GM19455 (cell line): ENCODE results near the gene SFI1.
"Not testable (repeated sequence)": the region's sequence is repeated elsewhere in the genome, so short reads cannot be mapped to it uniquely, and the experiment has no call there.

Source experiments
- ATAC-seq: cut with Tn5 transposase; IDR thresholded peaks from one replicate; pipeline ENCODE4 v1.9.1; 2021; ENCODE audit not compliant: unreplicated experiment

Gene SFI1

DNA sequence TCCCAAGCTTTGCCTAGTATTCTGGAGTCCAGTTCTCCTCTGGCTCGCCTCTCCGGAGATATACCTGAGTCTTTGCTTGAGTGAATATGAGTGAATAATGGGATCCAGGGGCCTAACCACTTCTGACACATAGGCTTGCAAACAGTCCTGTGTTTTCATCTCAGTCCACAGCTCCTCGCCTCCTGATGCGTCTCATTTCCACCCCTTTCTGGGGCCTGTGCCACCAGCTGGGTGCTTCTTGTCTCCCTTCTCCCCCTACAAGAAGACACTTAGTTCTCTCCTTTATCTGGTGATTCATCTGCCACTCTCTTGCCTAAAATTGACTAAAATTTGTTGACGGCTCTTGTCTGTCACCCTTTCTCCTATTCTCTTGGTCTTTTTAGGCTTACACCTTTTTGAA is 44.6 kb downstream of the SFI1 start:
- no peak for ATAC-seq

DNA sequence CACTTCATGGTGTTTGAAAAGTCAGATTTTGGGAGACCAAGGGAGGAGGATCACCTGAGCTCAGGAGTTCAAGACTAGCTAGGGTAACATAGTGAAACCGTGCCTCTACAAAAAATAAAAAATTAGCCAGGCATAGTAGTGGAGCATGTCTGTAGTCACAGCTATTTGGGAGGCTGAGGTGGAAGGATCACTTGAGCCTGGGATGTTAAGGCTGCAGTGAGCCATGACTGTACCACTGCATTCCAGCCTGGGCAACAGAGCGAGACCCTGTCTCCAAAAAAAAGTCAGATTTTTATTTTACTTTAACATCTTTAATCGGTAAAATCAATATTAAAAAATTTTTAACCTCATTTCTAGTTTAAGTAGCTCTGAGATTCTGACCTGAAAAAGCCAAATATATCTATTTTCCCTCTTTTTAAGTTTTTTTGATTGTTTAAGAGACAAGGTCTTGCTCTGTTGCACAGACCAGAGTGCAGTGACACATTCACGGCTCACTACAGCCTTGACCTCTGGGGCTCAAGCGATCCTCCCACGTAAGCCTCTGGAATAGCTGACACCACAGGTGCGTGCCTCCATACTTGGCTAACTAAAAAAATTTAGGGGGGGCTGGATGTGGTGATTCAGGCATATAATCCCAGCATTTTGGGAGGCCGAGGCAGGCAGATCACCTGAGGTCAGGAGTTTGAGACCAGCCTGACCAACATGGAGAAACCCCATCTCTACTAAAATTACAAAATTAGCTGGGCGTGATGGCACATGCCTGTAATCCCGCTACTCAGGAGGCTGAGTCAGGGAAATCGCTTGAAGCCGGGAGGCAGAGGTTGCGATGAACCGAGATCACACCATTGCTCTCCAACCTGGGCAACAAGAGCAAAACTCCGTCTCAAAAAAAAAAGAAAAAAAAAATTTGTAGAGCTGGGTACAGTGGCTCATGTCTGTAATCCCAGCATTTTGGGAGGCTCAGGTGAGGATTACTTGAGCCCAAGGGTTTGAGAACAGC is 48.4 kb downstream of the SFI1 start:
- ATAC-seq = no peak

DNA sequence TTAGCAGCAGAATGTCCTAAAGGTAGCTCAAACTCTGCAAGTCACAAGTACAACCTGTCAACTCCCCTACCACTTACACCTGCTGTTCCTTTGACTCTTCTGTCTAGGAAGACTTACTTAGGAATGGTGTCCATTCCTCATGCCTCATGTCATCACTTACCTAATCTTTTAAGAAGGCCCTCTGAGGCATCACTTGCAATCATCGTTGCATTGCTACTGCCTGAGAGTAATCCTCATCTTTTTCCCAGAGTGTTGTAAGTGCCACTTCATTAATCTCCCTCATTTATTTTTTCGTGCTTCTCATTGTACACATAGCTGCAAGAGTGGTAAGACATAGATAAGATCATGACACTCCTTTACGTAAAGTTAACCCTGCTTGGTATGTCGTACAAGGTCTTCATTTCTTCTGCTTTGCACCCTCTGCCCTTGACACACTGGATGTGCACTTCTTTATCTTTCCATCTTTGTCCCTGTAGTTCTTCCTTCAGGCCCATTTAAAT is 54.6 kb downstream of the SFI1 start:
- ATAC-seq = no peak

DNA sequence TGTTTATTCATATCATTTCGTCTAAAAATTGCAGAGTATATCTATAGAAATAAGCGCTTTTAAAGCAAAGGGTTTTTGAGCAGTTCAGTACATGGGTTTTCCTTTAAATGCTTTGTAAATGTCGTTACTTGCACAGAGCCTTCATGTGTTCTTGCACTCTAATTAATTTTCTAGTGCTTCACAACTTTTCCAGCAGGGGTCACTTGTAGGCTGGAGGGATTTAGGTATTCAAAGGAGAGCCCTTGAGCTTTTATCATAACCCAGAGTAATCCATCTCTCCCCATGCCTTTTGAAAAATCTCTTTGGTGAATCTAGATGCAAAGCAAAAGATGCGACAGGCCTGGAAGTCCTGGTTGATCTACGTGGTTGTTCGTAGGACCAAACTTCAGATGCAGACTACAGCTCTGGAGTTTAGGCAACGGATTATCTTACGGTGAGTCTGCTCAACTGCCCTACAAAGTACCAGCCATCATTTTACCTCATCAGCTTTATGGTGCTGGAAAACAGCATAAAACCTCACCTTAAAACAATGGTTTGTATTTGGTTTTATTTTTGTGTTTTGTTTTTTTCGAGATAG is 60.4 kb downstream of the SFI1 start:
- no peak for ATAC-seq

- not testable (repeated sequence) for ATAC-seq
These were observed 62.2 kb downstream of the SFI1 start for GRCh38 chr22:31558546-31558945.

DNA sequence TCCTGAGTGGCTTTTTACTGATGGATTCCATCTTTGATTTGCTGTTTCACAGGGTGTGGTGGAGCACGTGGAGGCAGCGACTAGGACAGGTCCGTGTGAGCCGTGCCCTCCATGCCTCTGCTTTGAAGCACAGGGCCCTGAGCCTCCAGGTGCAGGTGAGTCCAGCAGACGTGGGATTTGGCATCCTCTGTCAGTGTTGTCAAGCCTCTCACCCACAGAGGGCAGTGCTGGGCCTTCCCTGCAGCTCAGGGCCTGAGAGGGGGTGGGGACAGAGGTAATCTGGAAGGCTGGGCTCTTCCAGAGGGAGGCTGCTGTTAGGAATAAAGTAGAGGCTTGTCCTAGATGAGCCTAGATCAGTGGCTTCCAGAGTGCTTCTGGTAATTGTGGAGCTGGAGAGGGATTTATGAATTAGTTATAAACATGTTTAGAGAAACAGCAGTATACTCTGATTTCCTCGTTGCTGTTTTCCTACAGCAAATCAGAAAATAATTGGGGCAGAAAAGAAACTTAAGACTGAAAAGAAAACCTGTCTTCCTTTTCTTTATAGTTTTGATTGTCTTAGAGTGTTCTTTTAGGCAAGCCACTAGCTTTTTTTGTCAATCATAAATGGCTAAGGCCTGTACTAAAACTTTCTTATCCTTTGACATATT is 65.0 kb downstream of the SFI1 start:
- no peak for ATAC-seq

DNA sequence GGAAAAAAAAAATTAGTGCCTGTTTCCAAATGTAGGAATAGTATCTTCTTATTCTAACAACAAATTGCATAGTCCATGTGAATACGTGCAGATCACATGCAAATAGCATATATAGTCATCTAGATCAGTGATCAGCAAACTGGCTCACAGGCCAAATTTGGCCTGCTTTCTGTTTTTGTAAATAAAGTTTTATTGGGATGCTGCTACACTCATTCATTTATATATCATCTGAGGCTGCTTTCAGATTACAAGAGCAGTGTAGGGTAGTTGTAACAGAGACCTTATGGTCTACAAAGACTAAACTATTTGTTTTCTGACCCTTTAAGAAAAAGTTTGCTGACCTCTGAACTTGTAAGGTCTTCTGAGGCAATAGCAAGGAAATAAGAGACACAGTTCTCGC is 65.6 kb downstream of the SFI1 start:
- ATAC-seq = no peak

DNA sequence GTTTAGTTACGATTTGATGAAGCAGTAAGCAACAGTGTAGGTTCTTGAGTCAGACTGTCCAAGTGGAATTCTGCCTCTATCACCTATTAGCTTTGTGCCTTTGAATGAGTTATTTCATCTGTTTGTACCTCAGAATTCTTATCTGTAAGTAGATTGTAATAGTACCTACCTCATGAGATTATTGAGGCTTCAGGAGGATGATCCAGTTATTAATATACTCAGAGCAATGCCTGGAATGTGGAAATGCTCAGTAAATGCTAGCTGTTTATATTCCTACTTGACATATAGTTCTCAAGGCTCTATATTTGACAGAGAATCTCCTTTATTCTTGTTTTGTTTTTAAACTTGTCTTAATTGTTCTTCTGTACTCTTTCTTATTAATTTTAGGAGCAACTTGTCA is 70.1 kb downstream of the SFI1 start:
- ATAC-seq = no peak

DNA sequence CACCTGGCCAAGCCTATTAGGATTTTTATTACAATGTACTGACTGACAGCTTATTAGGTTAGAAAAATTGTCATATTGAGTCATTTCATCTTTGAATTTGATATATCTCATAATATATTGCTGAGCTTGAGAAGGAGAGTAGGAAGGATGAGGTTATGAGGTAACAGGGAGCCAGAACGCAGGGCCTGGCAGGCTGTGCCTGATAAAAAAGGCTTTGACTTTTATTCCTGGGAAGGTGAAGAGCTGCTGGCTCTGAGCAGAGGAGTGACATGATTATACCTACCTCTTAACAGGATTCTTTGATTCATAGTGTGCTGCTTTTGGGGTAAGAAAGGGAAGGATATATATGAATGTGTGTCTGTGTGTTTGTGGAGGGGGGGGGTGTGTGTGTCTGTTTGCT is 70.9 kb downstream of the SFI1 start:
- ATAC-seq = no peak

DNA sequence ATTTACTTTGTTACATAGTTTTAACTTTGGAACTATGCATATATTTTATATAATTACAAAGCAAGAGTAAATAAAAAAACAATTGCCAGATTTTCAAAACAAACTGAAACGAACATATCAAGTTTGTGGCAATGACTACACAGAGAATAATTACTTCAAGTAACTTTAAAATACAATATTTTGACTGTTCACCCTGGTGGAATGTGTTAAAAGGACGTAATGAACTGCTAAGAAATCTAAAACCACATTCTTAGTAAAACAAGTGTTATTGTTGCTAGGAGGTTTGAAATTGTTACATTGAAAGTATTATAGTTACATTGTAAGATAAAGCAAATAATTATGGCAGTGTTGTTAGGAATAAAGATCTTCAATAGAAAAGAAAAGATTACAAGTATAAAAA is 71.4 kb downstream of the SFI1 start:
- no peak for ATAC-seq

DNA sequence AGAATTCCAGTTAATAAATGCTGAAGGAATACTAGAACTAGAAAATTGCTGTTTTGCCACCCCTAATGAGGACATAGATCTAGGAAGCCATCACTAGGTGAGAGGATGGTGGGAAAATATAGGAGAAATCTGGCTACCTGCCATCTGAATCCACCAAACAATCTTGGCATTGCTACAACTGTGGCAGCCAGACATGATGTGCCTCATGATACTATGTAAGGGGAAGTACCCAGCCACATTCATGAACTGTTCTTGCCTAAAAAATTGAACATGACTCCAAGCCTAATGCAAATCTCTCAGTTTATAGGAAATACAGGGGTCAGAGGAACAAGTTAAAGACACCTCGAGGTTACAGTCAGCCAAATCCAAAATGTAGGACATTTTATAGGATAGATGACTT is 72.8 kb downstream of the SFI1 start:
- no peak for ATAC-seq

GRCh38 chr22:31572939-31573338 is 76.6 kb downstream of the SFI1 start:
- no peak for ATAC-seq

- ATAC-seq = no peak
These were observed 77.8 kb downstream of the SFI1 start for GRCh38 chr22:31574055-31574670.

- ATAC-seq = no peak
These were observed 78.9 kb downstream of the SFI1 start for GRCh38 chr22:31575190-31575589.

DNA sequence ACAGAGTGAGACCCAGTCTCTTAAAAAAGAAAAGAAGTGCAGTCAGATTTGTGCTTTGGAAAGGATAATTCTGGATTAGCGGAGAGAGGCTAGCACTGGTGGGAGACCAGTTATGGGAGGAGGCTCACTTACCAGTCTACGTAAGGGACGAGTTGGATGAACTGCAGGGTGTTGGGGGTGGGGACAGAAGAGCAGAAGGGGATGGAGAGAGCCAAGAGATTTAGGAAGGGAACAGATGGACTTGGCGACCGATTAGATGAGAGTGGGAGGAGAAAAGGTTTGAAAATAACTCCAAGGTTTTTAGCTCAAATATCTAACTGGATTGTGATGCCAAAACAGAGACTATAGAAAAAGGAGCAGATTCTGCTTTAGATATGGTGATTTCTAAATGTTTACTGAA is 81.4 kb downstream of the SFI1 start:
- no peak for ATAC-seq

GRCh38 chr22:31578171-31578570 is 81.8 kb downstream of the SFI1 start:
- ATAC-seq = no peak

DNA sequence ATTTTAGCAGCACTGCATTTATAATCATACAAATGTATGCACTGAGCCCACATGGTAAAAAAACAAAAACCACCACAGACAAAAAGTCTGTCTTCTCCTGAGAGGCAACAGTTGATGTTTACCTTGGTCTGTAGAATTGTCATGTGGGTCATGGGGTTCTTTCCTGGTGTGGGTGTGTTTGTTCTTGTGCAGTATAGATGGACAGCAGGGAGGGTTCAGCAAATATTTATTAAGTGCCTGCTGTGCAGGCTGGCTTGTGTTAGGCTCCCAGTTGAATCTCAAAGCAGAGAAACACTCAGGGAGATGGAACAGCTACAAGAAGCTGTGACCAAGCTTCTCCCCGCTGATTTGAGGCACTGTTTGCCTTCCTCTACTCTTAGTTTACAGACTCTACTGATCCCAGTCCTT is 83.5 kb downstream of the SFI1 start:
- no peak for ATAC-seq

GRCh38 chr22:31583861-31584485 is 87.6 kb downstream of the SFI1 start:
- no peak for ATAC-seq

GRCh38 chr22:31584804-31585160 is 88.4 kb downstream of the SFI1 start:
- no peak for ATAC-seq

- no peak for ATAC-seq
These were observed 89.0 kb downstream of the SFI1 start for GRCh38 chr22:31585161-31585859.
